ENCODE measurements around the gene TXNDC16. TPM values are rescaled to one million over a fixed set of nuclear protein-coding genes. Genes with fewer than 3 reads are reported as not detected.

Gene TXNDC16, protein sequence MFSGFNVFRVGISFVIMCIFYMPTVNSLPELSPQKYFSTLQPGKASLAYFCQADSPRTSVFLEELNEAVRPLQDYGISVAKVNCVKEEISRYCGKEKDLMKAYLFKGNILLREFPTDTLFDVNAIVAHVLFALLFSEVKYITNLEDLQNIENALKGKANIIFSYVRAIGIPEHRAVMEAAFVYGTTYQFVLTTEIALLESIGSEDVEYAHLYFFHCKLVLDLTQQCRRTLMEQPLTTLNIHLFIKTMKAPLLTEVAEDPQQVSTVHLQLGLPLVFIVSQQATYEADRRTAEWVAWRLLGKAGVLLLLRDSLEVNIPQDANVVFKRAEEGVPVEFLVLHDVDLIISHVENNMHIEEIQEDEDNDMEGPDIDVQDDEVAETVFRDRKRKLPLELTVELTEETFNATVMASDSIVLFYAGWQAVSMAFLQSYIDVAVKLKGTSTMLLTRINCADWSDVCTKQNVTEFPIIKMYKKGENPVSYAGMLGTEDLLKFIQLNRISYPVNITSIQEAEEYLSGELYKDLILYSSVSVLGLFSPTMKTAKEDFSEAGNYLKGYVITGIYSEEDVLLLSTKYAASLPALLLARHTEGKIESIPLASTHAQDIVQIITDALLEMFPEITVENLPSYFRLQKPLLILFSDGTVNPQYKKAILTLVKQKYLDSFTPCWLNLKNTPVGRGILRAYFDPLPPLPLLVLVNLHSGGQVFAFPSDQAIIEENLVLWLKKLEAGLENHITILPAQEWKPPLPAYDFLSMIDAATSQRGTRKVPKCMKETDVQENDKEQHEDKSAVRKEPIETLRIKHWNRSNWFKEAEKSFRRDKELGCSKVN
- total RNA-seq (2021) (10.9 to 11.4 TPM (median 11.3 TPM) in 3 replicates), Bru-seq, nascent RNA (percentile 54 among the genes with signal in this experiment)
- long read RNA-seq, experiment 1, full-length matches to known transcripts: 37 of 58 reads
- long read RNA-seq, experiment 1, partial matches to known transcripts: 6 of 58 reads
- long read RNA-seq, experiment 1, other reads (novel, unspliced or antisense): 15 of 58 reads
- long read RNA-seq, experiment 2, full-length matches to known transcripts: 3 of 21 reads
- long read RNA-seq, experiment 2, partial matches to known transcripts: 6 of 21 reads
- long read RNA-seq, experiment 2, other reads (novel, unspliced or antisense): 12 of 21 reads
- long read RNA-seq, experiment 3, partial matches to known transcripts: 0 of 1 reads
- long read RNA-seq, experiment 3, other reads (novel, unspliced or antisense): 1 of 1 reads

DNA sequence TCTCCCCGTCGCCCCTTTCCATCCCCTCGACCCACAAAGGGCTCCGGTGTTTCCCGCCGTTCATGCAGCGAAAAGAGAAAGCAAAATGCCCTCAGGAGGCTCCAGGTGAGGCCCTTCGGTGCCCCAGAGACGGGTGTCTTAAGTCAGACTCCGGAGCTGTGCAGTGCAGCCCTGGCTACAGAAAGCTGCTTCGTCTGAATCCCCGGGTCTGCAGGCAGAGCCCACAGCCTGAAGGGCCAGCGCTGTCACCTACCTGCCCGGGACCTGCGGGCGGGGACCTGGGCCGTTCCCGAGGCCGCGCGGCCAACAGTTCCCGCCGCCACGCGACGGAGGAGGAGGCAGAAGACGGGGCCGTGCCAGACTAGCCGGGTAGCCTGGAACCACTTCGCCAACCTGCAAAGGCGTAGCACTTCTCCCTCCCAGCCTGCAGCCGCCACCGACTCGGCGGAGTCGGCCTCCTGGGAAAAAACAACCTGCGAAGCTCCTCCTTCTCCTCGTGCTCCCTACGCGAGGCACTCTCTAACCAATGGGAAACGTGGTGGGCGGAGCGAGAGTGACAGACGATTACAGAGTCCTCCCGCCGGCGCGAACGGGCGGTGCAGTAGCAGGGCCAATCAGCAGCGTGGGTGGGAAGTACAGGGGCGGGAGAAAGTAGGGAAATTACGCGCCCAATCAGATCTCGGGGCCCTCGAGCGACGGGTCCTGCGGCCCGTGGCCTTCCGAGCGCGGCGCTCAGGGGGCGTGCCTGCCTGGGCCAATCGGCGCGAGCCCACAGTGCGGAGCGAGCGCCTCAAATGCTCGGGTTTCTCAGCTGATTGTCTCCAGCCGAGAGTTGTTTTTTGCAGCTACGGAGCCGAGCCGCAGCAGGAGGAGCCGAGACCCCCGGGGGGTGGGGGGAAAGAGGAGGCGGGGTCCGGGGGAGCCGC lies at the start of gene TXNDC16, which contains the start of gene GPR137C:
TSS of gene TXNDC16 (minus strand) at position 443 of the 926 bp plus-strand sequence. CDS start 8,948 bp downstream, outside the sequence.
TSS of gene GPR137C (plus strand) at position 774 of the 926 bp plus-strand sequence. CDS start 312 bp downstream, outside the sequence.
- Mint-ChIP-seq H3K9me3 (no peaks in the 10 kb centered on the region), H3K36me3 (no peaks in the 10 kb centered on the region), H3K27me3 (ENCODE audit: low read depth) (peaks cover 12% of the 10 kb centered on the region), H3K4me3 (peak within 1 kb of the TSS; percentile 92), H3K4me1 (peaks cover 18% of the 10 kb centered on the region), H3K27ac (peak within 1 kb of the TSS; percentile 87)
- ATAC-seq (peak; percentile 91), DNase-seq (ENCODE audit: low spot score) (peak; percentile 100)
- CTCF ChIA-PET: interaction anchor here (0.6 to 1.5 kb wide), 5 partner anchors 10 to 1408 kb away, joined by 3 to 5 read pairs (median 3); no protein-coding TSS in a partner anchor
- POLR2A ChIA-PET: interaction anchor here (0.6 to 2.8 kb wide), 17 partner anchors 9 to 1937 kb away, joined by 3 to 12 read pairs (median 4); partner anchors contain the start of genes ERO1A, GNPNAT1, NID2 and PSMC6
- TF ChIP-seq USF2 (CRISPR knock-in tag; IDR thresholded peaks at IDR 0.05): peak; percentile 62
- TF ChIP-seq, protein P1, sequence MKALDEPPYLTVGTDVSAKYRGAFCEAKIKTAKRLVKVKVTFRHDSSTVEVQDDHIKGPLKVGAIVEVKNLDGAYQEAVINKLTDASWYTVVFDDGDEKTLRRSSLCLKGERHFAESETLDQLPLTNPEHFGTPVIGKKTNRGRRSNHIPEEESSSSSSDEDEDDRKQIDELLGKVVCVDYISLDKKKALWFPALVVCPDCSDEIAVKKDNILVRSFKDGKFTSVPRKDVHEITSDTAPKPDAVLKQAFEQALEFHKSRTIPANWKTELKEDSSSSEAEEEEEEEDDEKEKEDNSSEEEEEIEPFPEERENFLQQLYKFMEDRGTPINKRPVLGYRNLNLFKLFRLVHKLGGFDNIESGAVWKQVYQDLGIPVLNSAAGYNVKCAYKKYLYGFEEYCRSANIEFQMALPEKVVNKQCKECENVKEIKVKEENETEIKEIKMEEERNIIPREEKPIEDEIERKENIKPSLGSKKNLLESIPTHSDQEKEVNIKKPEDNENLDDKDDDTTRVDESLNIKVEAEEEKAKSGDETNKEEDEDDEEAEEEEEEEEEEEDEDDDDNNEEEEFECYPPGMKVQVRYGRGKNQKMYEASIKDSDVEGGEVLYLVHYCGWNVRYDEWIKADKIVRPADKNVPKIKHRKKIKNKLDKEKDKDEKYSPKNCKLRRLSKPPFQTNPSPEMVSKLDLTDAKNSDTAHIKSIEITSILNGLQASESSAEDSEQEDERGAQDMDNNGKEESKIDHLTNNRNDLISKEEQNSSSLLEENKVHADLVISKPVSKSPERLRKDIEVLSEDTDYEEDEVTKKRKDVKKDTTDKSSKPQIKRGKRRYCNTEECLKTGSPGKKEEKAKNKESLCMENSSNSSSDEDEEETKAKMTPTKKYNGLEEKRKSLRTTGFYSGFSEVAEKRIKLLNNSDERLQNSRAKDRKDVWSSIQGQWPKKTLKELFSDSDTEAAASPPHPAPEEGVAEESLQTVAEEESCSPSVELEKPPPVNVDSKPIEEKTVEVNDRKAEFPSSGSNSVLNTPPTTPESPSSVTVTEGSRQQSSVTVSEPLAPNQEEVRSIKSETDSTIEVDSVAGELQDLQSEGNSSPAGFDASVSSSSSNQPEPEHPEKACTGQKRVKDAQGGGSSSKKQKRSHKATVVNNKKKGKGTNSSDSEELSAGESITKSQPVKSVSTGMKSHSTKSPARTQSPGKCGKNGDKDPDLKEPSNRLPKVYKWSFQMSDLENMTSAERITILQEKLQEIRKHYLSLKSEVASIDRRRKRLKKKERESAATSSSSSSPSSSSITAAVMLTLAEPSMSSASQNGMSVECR (CRISPR knock-in tag; IDR thresholded peaks at IDR 0.05; ENCODE audit: borderline replicate concordance): peak; percentile 58; the same call in 1 of the 2 replicates
- peak; percentile 33 for TF ChIP-seq FOXP1 (CRISPR knock-in tag; IDR thresholded peaks at IDR 0.05; ENCODE audit: borderline replicate concordance)
- TF ChIP-seq ZNF396 (CRISPR knock-in tag; IDR thresholded peaks at IDR 0.05; ENCODE audit: borderline replicate concordance): no peak
- TF ChIP-seq SMAD3 (CRISPR knock-in tag; IDR thresholded peaks at IDR 0.05; ENCODE audit: borderline replicate concordance): peak; percentile 83
- peak; percentile 87; the same call in 1 of the 2 replicates for TF ChIP-seq MAX (CRISPR knock-in tag; IDR thresholded peaks at IDR 0.05)
- peak; percentile 78; the same call in 1 of the 2 replicates for TF ChIP-seq ZNF232 (CRISPR knock-in tag; IDR thresholded peaks at IDR 0.05)
- no peak for TF ChIP-seq GTF2I (CRISPR knock-in tag; conservative IDR thresholded peaks at IDR 0.05)
- no peak for TF ChIP-seq TEAD1 (CRISPR knock-in tag; IDR thresholded peaks at IDR 0.05)
- 0 out of 2 replicates have a peak, but pooled peaks have one; percentile 40 for TF ChIP-seq ZBTB21 (CRISPR knock-in tag; IDR thresholded peaks at IDR 0.05; ENCODE audit: borderline replicate concordance)
- TF ChIP-seq RORB (CRISPR knock-in tag; IDR thresholded peaks at IDR 0.05): no peak
- no peak for TF ChIP-seq E2F1 (CRISPR knock-in tag; IDR thresholded peaks at IDR 0.05)
- TF ChIP-seq CREB1 (CRISPR knock-in tag; IDR thresholded peaks at IDR 0.05): 0 out of 2 replicates have a peak, but pooled peaks have one; percentile 62
- peak; percentile 67; the same call in 1 of the 2 replicates for TF ChIP-seq ETV6 (CRISPR knock-in tag; IDR thresholded peaks at IDR 0.05)
- no peak for TF ChIP-seq PRRX2 (CRISPR knock-in tag; IDR thresholded peaks at IDR 0.05)
- 0 out of 2 replicates have a peak, but pooled peaks have one; percentile 59 for TF ChIP-seq ESRRA (CRISPR knock-in tag; IDR thresholded peaks at IDR 0.05; ENCODE audit: borderline replicate concordance)
- TF ChIP-seq SP1 (CRISPR knock-in tag; conservative IDR thresholded peaks at IDR 0.05): peak; percentile 68; the same call in 1 of the 2 replicates
- TF ChIP-seq MLX (CRISPR knock-in tag; IDR thresholded peaks at IDR 0.05): no peak
- TF ChIP-seq GABPB1 (CRISPR knock-in tag; IDR thresholded peaks at IDR 0.05): 0 out of 2 replicates have a peak, but pooled peaks have one; percentile 50
- peak; percentile 95 for TF ChIP-seq NFYB (CRISPR knock-in tag; conservative IDR thresholded peaks at IDR 0.05; ENCODE audit: low read depth)
- TF ChIP-seq HMGXB4 (CRISPR knock-in tag; IDR thresholded peaks at IDR 0.05): 0 out of 2 replicates have a peak, but pooled peaks have one; percentile 38
- TF ChIP-seq CREM (CRISPR knock-in tag; IDR thresholded peaks at IDR 0.05): peak; percentile 77; the same call in 1 of the 2 replicates
